NOMO-1 (cell line): ENCODE measurements around the gene SMURF2.

Experiments
- DNase-seq, 2 experiments: peaks; one replicate each; lab custom pipeline; 2025; ENCODE audit not compliant: unreplicated experiment in 2 of 2; lab: John Stamatoyannopoulos, UW

The SMURF2 gene

GRCh38 chr17:64505340-64506200 is 156.5 kb downstream of the SMURF2 start:
- DNase-seq, result peak; percentile 81 to 88

GRCh38 chr17:64504769-64505339 is 157.3 kb downstream of the SMURF2 start:
- peak in 1 of 2 experiments; percentile 16 for DNase-seq

- no peak for DNase-seq
Observed at GRCh38 chr17:64503821-64504768, 158.0 kb downstream of the SMURF2 start.

- no peak for DNase-seq
Observed at GRCh38 chr17:64503341-64503740, 158.8 kb downstream of the SMURF2 start.

GRCh38 chr17:64502809-64503208 is 159.3 kb downstream of the SMURF2 start:
- DNase-seq, result no peak

GRCh38 chr17:64502021-64502420 is 160.1 kb downstream of the SMURF2 start:
- no peak for DNase-seq

GRCh38 chr17:64500862-64501765 is 161.0 kb downstream of the SMURF2 start:
- DNase-seq, result no peak

GRCh38 chr17:64500487-64500859 is 161.6 kb downstream of the SMURF2 start:
- DNase-seq, result no peak

- no peak for DNase-seq
Observed at GRCh38 chr17:64499805-64500486, 162.2 kb downstream of the SMURF2 start.

- no peak for DNase-seq
Observed at GRCh38 chr17:64498308-64499203, 163.6 kb downstream of the SMURF2 start.

- peak in 1 of 2 experiments; percentile 45 for DNase-seq
Observed at GRCh38 chr17:64497565-64498035, 164.5 kb downstream of the SMURF2 start.

GRCh38 chr17:64496786-64497564 is 165.1 kb downstream of the SMURF2 start, which contains the start of gene POLG2:
TSS of gene POLG2 (minus strand) at chr17:64497054. CDS start at chr17:64496968, 86 bp downstream.
- DNase-seq, result peak; percentile 79 to 97

GRCh38 chr17:64496348-64496785 is 165.7 kb downstream of the SMURF2 start:
- DNase-seq, result no peak
